Effector CD8-positive, alpha-beta T cell (primary cell): ENCODE results near the gene AARS1.
A peak's percentile ranks its signal among the peaks of the same experiment; 100 is the strongest.
"Not testable (repeated sequence)": the region's sequence is repeated elsewhere in the genome, so short reads cannot be mapped to it uniquely, and the experiment has no call there.

Experiments used
- DNase-seq: peaks from one replicate; lab custom pipeline; 2025; lab: John Stamatoyannopoulos, UW
- total RNA-seq, 4 experiments: gene quantifications; one replicate each; lab custom pipeline; 2026; lab: John Stamatoyannopoulos, UW

Gene AARS1
- total RNA-seq, result 137 to 296 (median 284) reads per million in 4 experiments

DNA sequence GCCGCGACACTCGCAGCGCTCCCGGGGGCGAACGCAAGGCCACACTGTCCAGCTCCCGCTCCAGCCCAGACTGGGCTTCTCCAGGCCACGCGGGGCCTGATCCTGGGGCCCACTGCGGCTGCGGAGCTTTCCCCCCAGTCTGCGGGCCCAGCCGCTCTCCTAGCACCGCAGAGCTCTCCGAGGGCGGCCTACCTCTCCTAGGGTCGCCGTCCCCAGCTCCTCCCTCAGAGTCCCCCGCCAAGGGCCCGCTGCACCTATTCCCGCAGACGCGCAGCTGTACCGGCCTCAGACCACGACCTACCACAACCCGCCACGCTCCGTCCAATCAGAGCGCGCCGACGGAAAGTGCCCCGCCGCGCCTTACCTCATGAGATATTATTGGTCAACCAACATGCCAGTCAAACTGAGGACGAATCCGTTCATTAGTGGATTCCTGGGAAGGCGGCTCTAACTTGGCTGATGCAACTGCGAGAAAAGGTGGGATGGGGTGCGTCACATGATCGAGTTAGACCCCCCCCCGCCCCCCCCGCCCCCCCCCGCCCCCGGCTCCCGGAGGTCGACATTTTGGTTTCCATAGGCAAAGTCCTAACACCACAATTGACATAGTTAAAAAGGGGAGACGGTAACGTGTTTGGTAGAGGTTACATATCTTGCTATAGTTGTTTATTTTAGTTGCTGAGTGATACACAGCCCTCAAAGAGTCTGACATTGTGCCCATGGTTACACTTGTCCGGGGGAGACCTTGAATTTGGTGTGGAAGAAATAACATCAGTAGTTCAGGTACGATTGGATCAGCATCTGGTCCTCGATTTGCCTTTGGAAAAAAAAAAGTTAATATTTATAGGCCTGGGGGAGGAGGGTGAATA, at the start of gene AARS1:
Gene AARS1, minus strand, starts transcription at position 278 of the 866 bp plus-strand sequence. CDS start 6,743 bp downstream, outside the sequence.
- peak; percentile 90 for DNase-seq

DNA sequence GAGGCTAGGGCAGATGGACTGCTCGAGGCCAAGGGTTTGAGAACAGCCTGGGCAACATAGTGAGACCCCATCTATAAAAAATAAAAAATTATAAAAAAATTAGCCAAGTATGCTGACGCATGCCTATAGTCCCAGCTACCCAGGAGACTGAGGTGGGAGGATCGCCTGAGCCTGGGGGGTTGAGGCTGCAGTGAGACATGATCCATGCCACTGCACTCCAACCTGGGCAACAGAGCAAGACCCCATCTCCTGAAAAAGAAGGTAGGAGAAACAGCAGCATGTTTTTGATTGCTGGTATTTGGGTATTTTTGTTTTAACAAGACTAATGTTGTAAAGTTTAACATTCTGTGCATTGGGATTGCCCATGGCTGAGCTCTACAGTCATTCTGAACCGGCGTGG, 48.5 kb upstream of the AARS1 start:
- DNase-seq, result no peak

DNA sequence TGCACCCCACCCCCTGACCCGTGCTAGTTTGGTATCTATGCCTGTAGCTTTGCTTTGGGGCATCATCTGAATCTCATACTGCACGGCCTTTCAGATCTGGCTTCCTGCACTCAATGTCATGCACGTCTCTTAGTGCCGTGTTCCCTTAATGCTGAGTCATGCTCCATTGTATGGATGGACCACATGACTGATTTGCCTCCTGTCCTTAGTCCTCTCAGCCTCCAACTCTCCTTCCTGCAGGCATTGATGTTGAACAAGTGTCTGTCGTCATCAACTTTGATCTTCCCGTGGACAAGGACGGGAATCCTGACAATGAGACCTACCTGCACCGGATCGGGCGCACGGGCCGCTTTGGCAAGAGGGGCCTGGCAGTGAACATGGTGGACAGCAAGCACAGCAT, 43.4 kb upstream of the AARS1 start:
- DNase-seq, result not testable (repeated sequence)

DNA sequence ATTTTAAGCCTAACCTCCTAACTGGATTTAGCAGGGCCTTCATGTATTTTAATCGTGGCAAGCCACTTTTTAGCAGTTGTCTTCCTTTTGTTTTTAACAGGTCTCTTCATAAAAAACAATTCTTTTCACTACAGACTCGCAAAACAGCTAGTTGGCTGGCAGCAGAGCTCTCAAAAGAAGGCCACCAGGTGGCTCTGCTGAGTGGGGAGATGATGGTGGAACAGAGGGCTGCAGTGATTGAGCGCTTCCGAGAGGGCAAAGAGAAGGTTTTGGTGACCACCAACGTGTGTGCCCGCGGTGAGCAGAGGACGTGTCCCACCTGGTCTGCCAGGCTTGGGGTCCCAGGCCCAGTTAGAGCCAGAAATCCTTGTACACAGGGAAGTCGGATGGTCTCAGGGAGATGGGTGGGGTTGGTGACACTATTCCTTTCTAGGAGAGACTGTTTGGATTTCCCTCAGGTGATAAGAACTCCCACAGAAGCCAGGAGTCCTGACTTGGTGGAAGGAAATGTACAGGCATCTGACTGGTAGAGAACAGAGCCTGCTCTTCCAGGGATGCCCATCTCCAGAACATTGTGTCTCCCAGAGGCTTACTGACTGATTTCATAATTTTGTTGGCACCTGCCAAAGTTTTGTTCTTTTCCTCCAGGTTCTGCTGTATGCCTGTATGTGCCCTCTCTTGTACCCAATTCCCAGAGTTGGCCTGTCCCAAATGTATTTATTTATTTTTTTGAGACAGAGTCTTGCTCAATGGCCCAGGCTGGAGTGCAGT, 42.5 kb upstream of the AARS1 start:
- DNase-seq, result no peak

DNA sequence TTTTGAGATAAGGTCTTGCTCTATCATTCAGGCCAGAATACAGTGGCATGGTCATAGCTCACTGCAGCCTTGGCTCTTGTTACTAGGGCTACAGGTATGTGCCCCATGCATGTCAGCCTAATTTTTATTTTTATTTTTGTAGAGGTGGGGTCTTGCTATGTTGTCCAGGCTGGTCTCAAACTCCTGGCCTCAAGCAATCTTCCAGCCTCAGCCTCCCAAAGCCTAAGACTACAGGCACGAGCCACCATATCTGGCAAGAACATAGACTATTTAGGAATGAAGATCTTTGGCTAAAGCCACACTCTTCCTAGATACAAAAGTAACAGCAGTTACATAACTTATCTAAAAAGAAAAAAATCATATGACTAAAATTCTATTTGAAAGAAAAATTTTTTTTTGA, 41.8 kb upstream of the AARS1 start:
- no peak for DNase-seq

DNA sequence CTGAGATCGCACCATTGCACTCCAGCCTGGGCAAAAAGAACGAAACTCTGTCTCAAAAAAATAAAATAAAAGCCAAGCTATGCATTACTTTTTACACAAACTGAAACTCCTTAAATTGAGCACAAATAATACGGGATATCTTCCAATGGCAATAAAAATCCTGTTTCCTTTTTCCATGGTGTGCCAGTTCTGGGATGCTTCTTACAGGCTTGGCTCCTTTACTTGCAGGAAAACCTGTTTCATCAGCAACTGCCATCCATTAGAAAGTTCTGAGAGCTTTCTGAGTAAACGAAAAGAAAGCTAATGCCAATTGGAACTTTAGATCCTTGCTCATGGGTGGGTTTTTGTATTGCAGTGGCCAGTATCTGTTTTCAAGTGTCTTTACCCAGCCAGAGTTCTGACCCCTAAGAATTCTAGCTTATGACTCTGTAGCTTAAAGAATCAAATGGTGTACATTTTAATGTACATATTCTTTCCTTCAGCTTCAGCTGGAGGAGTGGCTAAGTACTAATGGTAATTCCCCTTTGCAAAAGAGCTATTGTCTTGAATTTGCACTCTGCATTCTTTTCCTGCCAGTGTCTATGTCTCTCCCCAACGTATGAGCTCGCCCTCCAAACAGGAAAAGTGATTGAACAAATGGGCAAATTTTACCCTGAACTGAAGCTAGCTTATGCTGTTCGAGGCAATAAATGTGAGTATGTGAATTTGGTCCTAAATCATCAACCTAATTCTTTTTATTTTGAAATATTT, 35.9 kb upstream of the AARS1 start:
- no peak for DNase-seq

DNA sequence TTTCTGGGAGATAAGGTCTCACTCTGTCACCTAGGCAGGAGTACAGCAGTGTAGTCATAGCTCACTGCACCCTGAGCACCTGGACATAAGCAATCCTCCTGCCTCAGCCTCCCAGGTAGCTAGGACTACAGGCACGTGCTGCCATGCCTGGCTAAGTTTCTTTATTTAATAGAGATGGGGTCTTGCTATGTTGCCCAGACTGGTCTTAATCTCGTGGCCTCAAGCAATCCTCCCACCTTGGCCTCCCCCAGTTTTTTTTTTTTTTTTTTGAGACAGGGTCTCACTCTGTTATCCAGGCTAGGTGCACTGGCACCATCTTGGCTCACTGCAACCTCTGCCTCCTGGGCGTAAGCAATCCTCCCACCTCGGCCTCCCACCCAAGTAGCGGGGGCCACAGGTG, 30.8 kb upstream of the AARS1 start:
- DNase-seq, result no peak

DNA sequence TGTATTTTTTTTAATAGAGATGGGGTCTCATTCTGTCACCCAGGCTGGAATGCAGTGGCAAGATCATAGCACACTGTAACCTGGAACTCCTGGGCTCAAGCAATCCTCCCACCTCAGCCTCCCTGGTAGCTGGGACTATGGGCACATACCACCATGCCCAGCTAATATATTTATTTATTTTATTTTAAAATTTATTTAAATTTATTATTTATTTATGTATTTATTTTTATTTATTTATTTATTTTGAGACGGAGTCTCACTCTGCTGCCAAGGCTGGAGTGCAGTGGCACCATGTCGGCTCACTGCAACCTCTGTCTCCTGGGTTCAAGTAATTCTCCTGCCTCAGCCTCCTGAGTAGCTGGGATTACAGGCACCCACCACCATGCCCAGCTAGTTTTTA, 18.4 kb upstream of the AARS1 start:
- DNase-seq, result not testable (repeated sequence)

DNA sequence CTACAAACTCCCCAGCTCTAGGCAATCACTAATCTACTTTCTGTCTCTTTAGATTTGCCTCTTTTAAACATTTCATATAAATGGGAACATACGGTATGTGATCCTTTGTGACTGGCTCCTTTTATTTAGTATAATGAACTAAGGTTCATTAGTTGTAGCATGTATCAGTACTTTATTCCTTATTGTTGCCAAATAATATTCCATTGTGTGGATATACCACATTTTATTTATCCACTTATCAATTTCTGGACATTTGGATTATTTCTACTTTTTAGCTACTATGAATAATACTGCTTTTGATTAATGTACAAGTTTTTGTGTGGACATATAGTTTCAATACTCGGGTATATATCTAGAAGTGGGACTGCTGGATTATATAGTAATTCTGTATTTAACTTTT, 17.6 kb upstream of the AARS1 start:
- DNase-seq, result no peak

DNA sequence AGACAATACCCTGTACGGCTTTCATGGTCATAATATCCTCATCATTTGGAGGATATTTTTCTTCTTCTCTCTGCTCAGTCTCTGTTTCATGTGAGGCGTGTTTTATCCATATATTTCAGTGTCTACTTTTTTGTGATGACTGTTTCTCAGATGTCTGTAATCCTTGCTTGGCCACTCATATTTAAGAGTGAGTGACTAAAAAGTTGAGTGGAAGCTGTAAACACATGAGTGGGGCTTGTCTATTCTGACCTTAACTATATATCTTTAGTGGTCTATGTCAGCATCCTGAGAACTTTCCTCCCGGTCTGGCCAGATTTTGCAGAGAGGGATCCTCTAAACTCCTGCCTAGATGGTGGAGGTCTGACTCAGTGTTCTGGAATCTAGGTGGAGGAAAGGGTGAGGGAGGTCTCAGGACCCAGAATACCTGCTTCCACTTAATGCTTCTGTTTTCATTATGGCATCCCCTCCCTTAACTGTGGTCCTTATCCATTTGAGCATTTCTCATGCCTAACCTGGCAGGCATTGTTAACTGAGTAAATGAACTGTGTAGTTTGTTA, 15.7 kb upstream of the AARS1 start:
- no peak for DNase-seq

DNA sequence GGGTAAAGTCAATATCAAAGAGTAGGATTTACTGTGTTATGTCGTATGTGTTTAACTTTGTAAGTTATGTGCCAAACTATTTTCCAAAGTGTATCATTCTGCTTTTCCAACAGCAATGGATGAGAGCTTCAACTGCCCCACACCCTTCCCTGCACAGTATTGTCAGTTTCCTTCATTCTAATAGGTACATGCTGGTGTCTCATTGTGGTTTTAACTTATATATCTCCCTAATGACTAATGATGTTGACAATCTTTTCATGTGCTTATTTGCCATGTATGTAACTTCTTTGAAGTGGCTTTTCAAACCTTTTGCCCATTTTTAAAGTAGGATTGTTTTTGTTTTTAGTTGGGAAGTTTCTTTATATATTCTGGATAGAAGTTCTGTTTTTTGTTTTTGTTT, 13.4 kb upstream of the AARS1 start:
- DNase-seq, result no peak

DNA sequence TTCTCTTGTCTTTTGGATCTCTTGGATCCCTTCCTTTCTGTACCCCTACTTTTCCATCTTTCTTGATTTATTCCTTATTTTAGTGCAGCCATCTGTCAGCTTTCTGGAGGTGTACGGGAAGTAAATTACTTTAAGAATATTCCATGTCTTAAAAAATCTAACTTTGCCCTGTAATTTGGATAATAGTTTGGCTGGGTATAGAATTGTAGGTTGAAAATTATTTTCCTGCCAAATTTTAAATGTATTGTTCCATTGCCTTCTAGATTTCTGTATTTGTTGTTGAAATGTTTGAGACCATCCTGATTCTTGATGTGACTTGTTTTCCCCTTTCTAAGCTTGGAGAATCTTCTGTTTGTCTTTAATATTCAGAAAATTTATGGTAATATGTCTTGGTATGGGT, 11.8 kb upstream of the AARS1 start:
- DNase-seq, result no peak

DNA sequence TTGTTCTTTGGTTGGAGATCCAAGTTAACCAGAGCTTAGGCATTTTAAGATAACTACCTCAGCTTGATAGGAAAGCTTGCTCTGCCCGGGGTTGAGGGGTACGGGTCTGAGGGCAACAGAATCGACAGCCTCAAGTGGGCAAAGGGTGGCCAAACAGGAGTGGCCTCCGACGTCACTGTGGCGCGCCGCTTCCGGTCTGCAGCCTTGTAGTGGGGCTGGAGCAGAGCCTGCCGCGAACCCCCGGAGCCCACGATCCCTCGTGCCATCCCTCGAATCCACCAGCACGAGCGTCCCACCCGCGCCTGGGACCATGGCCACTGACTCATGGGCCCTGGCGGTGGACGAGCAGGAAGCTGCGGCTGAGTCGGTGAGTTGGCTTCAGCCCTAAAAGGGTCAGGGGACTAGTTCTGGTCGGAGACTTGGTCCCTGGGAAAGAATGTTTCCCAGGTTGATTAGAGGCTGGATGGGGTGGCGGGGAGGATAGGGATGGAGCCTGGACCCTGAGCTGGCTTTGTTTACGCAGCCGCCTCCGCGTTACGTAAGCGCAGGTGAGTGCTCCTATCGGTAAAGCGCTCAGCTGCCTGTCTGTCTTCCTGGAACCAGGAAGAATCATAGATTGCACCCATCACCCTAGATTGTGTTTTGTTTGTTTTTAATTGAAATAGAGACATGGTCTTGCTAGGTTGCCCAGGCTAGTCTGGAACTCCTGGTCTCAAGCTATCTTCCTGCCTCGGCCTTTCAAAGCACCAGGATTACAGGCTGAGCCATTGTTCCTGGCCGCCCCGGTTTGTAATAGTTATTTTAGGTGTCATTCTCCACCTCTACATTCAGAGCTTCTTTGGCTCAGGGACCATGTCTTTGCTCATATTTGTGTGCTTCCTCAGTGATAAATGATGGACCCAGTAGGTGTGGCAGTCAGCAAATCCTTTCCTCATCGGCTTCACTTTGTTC, 10.0 kb upstream of the AARS1 start, which contains the start of gene DDX19B:
Gene DDX19B, plus strand, starts transcription at position 199 of the 951 bp plus-strand sequence. Its CDS starts 112 bp downstream, at position 311.
- DNase-seq, result peak; percentile 22

DNA sequence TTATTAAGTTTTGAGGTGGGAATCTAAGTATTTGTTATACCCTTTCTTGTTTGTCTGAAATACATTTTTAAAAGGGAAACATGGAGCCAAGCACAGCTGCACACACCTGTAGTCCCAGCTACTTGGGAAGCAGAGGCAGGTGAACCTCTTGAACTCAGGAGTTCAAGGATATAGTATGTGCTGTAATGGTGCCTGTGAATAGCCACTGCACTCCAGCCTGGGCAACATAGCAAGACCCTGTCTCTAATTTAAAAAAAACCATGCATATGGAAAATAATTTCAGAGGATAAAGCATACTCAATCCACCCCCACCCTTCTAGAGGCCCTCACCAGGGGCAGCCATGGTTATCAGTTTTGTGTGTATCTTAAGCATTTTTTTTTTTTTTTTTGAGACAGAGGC, 6.3 kb upstream of the AARS1 start:
- no peak for DNase-seq

DNA sequence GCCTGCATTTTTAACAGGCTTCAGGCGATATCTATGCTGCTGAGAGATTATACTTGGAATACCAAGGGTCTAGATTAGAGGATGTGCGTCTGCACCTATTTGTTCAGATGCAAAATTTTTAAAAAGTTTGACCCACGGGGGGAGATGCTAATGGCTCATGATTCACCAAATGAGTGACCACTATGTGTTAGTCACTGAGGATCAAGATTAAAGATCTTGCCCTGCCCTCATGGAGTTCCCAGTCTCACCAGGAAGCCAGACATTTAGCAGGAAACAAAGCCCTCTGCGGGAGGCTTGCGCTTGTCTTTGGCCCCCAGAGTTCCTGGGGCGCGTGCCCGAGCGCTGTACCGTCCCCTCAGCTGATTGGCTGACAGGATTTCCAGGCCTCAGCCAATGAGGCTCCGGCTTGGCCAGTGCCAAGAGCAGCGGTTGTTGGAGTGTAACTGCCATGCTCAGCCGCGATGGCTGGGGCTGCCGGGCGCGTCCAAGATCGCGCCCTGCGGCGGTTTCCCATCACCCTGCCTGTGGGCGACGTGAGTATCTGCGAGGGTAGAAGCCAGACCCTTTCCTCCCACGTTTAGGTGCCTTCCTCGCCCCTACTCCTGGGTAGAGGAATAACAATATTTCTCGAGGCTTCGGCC, 5.2 kb upstream of the AARS1 start:
- DNase-seq, result no peak

DNA sequence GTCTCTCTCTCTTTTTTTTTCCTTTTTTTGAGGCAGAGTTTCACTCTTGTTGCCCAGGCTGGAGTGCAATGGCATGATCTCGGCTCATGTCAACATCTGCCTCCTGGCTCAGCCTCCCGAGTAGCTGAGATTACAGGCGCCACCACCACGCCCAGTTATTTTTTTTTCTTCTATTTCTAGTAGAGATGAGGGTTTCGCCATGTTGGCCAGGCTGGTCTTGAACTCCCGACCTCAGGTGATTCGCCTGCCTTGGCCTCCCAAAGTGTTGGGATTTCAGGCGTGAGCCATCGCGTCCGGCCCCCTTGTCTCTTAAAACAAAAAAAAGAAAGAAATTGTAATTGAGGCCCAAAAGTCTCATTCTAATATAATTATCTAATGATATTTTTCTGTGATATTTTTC, 2.8 kb upstream of the AARS1 start:
- DNase-seq, result not testable (repeated sequence)

DNA sequence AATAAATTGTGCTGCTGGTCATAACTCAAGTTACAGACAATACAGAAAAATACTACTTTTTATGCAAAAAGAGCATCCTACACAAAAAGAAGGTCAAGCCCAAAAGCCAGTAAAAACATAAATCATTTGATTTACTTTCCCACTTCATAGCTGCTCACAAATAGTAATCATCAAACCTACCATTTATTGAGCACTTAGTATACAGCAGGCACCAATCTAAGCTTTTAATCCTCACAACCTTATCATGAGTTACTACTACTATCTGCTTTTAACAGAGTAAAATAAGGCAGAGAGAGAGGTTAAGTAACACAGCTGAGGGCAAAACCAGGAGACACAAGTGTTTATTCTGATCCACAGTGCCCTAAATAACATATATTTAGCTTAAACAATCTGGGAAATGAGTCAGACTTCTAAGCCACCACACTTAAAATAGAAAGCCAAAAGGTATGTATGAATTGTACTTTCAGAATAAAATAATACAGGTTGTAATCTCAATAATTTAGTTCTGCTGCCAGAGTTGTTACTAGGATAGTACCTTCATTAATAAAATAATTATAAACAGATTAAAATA, 1.7 kb upstream of the AARS1 start:
- no peak for DNase-seq

DNA sequence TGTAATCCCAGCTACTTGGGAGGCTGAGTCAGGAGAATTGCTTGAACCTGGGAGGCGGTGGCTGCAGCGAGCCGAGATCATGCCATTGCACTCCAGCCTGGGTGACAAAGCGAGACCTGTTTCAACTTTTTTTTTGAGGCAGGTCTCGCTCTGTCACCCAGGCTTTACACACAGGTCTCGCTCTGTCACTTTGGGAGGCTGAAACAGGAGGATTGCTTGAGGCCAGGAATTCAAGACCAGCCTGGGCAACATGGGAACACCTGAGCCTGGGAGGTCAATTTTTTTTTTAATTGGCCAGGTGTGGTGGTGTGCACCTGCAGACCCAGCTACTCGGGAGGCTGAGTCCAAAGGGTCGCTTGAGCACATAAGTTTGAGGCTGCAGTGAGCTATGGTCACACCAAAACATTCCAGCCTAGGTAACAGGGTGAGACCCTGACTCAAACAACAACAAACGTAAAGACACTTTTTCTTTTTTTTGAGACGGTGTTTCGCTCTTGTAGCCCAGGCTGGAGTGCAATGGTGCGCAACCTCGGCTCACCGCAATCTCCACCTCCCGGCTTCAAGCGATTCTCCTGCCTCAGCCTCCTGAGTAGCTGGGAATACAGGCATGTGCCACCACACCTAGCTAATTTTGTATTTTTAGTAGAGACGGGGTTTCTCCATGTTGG, 1.9 kb downstream of the AARS1 start:
- DNase-seq, result not testable (repeated sequence)

DNA sequence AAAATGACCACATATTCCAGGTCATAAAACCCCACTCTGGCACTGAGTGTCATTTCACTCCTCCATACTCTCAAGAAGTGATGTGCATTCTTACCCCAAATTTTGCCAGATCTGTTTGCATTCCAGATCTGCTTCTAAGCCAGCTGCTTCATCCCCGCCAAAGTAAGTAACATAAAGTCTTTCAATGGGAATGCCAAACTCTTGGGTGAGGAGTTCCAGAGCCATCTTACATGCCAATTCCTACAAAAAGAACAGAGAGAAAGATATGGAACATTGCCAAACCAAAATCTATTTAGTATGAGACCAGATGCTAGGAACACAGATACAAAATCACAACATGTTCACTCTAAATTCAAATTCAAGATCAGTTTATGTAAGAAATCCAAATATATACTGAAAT, 12.9 kb downstream of the AARS1 start:
- DNase-seq, result no peak
